ENCODE measurements around the gene ST3GAL2.
A peak's percentile ranks its signal among the peaks of the same experiment; 100 is the strongest.
"Not testable (repeated sequence)": the region's sequence is repeated elsewhere in the genome, so short reads cannot be mapped to it uniquely, and the experiment has no call there.

Gene ST3GAL2

GRCh38 chr16:70386289-70386986, 52.5 kb downstream of the ST3GAL2 start:
- not testable (repeated sequence) for DNase-seq (ENCODE audit: low spot score)

GRCh38 chr16:70383421-70383960, 55.4 kb downstream of the ST3GAL2 start:
- no peak for DNase-seq (ENCODE audit: low spot score)

DNA sequence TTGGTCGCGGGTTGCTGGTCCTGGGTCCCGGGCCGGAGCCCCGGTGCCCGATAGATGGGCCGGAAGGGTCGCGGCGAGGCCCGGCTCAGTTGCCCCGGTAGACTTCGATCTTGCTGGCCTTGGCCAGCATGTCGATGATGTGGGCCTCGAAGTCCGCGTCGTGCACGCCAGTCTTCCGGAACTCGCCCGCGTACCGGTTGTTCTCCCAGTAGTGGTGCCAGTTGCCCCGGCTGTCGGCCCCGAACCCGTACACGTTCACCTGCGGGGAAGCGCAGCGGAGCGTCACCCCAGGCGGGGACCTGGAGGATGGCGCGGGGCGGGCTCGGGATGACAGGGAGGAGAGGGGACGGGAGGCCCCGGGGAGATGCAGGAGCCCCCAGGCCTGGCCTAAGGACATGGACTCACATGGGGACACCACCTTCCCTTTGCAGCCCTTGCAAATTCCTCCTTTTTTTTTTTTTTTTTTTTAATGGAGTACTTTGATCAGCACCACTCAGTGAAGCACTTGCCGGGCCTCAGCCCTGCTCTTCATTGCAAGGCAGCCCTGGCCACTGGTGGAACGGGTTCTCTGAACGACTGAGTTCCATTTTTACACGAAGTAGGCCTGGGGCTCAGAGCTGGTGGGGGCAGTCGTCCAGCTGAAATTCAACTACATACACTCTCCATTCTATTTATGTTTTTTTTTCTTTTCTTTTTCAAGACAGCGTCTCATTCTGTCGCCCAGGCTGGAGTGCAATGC, 57.1 kb downstream of the ST3GAL2 start:
- DNase-seq (ENCODE audit: low spot score) = no peak

- peak; percentile 94 for DNase-seq (ENCODE audit: low spot score)
Observed at GRCh38 chr16:70380919-70381603, 57.8 kb downstream of the ST3GAL2 start.

DNA sequence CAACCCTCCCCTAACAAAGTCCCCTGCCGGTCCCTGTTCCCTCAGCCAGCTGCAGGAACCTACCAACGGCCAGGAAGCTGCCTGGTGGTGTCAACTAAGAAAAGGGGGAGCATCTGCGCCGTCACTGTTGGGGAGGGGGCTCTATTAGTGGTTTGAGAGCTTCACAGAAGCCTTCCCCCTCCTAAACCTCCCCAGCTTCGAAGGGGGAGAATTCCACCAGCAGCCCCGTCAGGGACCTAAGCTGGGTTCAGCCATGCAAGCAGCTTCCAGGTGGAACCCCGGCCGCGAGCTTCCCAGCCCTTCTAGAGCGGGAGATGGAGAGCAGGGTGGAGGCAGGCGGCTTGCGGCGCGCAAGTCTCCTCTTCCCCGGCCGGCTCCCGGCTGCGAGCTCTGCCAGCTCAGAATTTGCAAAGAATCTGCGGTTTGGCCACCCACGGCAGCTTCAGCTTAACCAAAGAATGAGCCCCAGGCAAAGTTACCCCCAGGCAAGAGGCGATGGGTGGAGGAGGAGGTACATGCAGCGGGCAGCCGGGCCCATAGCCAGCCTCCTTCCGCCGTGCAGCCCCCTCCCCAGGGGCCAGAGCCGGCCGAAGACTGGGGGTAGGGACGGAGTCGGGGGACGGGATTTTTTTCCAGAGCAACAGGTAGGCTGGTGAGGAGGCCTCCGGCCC, 58.5 kb downstream of the ST3GAL2 start:
- no peak for DNase-seq (ENCODE audit: low spot score)

GRCh38 chr16:70378869-70379493, 59.9 kb downstream of the ST3GAL2 start:
- no peak for DNase-seq (ENCODE audit: low spot score)

GRCh38 chr16:70377782-70378181, 61.1 kb downstream of the ST3GAL2 start:
- DNase-seq (ENCODE audit: low spot score) = no peak

GRCh38 chr16:70375636-70376611, 63.0 kb downstream of the ST3GAL2 start:
- no peak for DNase-seq (ENCODE audit: low spot score)

DNA sequence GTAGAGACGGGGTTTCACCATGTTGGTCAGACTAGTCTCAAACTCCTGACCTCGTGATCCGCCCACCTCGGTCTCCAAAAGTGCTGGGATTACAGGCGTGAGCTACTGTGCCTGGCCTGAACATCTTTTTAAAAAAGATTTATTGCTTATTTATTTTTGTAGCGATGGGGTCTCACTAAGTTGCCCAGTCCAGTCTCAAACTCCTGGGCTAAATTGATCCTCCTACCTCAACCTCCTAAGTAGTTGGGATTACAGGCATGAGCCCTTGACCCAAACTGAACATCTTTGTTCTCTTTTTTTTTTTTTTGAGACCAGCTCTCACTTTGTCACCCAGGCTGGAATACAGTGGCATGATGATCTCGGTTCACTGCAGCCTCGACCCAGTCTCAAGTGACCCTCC, 64.7 kb downstream of the ST3GAL2 start:
- DNase-seq (ENCODE audit: low spot score) = no peak

- no peak for DNase-seq (ENCODE audit: low spot score)
Observed at GRCh38 chr16:70372921-70373728, 65.8 kb downstream of the ST3GAL2 start.

GRCh38 chr16:70370924-70371323, 68.0 kb downstream of the ST3GAL2 start:
- no peak for DNase-seq (ENCODE audit: low spot score)

DNA sequence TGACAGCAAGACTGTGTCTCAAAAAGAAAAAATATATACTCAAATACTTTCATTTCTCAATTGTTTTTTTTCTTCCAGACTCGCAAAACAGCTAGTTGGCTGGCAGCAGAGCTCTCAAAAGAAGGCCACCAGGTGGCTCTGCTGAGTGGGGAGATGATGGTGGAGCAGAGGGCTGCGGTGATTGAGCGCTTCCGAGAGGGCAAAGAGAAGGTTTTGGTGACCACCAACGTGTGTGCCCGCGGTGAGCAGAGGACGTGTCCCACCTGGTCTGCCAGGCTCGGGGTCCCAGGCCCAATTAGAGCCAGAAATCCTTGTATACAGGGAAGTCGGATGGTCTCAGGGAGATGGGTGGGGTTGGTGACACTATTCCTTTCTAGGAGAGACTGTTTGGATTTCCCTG, 68.8 kb downstream of the ST3GAL2 start:
- peak; percentile 39 for DNase-seq (ENCODE audit: low spot score)

DNA sequence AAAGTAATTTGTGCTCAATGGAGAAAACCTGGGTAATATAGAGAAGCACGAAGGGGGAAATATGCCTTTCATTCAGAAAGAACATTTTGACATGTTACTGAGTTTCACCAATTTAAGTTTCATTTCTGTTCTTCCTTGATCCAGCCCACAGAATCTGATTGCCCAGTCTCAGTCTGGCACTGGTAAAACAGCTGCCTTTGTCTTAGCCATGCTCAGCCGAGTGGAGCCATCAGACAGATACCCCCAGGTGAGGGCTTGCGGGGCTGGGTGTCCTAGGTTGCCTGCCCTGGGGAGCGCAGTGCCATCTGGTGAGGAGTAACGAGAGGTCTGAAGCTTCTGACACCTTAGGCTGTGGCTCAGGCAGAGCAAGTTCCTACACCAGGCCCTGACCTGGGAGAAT, 74.5 kb downstream of the ST3GAL2 start:
- DNase-seq (ENCODE audit: low spot score) = no peak

DNA sequence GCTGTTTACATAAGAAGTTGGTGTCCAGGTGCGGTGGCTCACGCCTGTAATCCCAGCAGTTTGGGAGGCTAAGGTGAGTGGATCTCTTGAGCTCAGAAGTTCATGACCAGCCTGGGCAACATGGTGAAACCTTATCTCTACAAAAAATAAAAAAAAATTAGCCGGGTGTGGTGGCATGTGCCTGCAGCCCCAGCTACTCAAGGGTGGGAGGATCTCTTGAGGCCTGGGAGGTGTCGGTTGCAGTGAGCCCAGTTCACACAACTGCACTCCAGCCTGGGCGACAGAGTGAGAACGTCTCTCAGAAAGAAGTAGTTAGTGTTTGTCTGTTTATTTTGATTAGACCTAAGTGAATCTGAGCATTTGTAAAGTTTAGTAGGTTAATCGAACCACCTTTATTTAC, 79.3 kb downstream of the ST3GAL2 start:
- peak; percentile 21 for DNase-seq (ENCODE audit: low spot score)

DNA sequence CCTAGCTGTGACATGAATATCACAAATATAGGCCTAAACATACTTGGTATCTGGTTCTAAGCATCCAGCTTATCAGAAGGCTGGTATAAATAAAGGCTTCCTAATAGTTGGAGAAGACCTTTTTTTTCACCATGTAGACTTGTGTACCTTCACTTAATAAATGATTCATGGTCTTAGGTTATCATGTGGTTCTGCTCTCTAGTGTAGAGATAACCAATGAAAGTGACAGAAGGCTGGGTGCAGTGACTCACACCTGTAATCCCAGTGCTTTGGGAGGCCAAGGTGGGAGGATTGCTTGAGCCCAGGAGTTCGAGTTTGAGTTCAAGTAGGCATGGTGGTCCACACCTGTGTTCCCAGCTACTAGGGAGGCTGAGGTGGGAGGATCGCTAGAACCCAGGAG, 89.1 kb downstream of the ST3GAL2 start:
- no peak for DNase-seq (ENCODE audit: low spot score)

- DNase-seq (ENCODE audit: low spot score) = no peak
Observed at GRCh38 chr16:70348991-70349390, 89.9 kb downstream of the ST3GAL2 start.

DNA sequence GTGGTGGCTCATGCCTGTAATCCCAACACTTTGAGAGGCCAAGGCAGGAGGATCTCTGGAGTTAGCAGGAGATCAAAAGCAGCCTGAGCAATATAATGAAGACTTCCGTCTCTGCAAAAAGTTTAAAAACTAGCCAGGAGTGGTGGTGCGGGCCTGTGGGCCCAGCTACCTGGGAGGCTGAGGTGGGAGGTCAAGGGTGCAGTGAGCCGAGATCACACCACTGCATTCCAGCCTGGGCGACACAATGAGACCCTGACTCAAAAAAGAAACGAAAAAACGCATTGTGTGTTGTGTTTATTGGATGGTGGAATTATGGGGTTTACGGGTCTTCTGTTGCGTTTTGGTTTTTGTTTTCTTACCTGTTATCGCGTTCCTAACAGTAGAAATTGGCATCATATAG, 93.1 kb downstream of the ST3GAL2 start:
- DNase-seq (ENCODE audit: low spot score) = no peak

DNA sequence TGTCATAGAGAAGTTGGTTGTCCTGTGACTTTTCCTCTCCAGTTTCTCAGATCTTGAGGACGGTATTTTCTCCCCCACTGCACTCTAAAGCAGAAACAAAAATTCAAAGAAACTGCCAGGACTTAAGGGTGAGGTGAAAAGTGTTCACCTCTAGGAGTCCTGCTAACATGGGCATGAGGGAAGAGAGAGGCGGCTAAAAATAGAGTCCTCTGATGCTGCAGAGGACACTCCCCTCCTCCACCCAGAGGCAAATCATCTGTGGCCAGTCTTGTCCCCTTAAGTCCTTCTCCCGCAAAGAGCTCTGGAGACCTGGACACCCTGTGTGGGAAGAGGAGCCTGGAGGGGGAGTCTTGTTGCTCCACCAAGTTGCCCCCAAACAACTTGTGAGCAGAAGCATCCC, 96.9 kb downstream of the ST3GAL2 start:
- DNase-seq (ENCODE audit: low spot score) = no peak

DNA sequence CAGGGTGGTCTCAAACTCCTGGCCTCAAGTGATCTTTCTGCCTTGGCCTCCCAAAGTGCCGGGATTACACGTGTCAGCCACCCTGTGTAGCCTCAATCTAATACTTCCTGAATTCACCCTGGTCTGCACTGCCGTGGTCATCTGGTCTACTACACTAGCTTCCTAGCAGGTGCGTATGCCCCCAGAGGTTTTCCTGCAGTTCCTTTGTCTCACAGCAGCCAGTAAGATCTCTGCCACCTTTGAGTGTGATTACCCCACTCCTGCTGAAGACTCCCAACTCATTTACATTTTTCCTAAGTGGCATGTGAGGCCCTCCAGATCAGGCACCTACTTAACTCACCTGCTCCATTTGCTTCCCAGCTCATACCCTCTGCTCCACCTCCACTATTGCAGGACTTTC, 97.3 kb downstream of the ST3GAL2 start:
- DNase-seq (ENCODE audit: low spot score) = no peak

DNA sequence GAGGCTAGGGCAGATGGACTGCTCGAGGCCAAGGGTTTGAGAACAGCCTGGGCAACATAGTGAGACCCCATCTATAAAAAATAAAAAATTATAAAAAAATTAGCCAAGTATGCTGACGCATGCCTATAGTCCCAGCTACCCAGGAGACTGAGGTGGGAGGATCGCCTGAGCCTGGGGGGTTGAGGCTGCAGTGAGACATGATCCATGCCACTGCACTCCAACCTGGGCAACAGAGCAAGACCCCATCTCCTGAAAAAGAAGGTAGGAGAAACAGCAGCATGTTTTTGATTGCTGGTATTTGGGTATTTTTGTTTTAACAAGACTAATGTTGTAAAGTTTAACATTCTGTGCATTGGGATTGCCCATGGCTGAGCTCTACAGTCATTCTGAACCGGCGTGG, 101.1 kb downstream of the ST3GAL2 start:
- DNase-seq (ENCODE audit: low spot score) = no peak

Data from hematopoietic multipotent progenitor cell treated with erythropoietin and hydrocortisone succinate and interleukin-3 and kit ligand, for 17 days (in vitro differentiated cells).